Sigmoid colon (tissue), 7 donors: Measurements from ENCODE around the gene EXO1. TPM values are rescaled to one million over a fixed set of nuclear protein-coding genes. Genes with fewer than 3 reads are reported as not detected.
"Not testable (repeated sequence)": the region's sequence is repeated elsewhere in the genome, so short reads cannot be mapped to it uniquely, and the experiment has no call there.

Source experiments
- DNase-seq: peaks from one replicate; pipeline ENCODE4 v3.0.0-alpha.2; 2019
- H3K27ac ChIP-seq, 4 donors: fragments of 200-600 bp; sonication (generic); one replicate each; pipeline ENCODE4 v1.5.1; 2016 to 2019; ENCODE audit warnings: mild to moderate bottlenecking in 1 of 4
- H3K27me3 ChIP-seq, 3 donors: fragments of 200-600 bp; sonication (generic); one replicate each; pipeline ENCODE4 v1.5.1; 2019; ENCODE audit warnings: mild to moderate bottlenecking in 1 of 3
- H3K36me3 ChIP-seq, 4 donors: fragments of 200-600 bp; sonication (generic); one replicate each; pipeline ENCODE4 v1.5.1; 2016 to 2019
- H3K4me1 ChIP-seq, 4 donors: fragments of 200-600 bp; sonication (generic); one replicate each; pipeline ENCODE4 v1.5.1; 2017 to 2019
- H3K4me3 ChIP-seq, 4 donors: fragments of 200-600 bp; sonication (generic); one replicate each; pipeline ENCODE4 v1.5.1; 2017 to 2019; ENCODE audit warnings: mild to moderate bottlenecking in 2 of 4, moderate library complexity in 1 of 4
- H3K9me3 ChIP-seq, 4 donors: fragments of 200-600 bp in 3 of 4; sonication (generic) in 3 of 4; one replicate each; pipeline versions ENCODE4 v1.5.1 to v1.6.1; 2013 to 2019
- CTCF ChIP-seq, 4 experiments: fragments of 450-650 bp in 3 of 4; fragments of 200-600 bp in 1 of 4; IDR thresholded peaks; one replicate each; pipeline ENCODE4 v1.5.1; 2016 to 2019; ENCODE audit warnings: antibody characterized with exemption in 4 of 4, mild to moderate bottlenecking in 3 of 4, moderate library complexity in 2 of 4
- EP300 ChIP-seq, 4 donors: sonication (generic); formaldehyde crosslinking; IDR thresholded peaks; one replicate each; pipeline ENCODE4 v1.6.1; 2017; ENCODE audit warnings: antibody characterized with exemption in 4 of 4
- POLR2A ChIP-seq, 2 donors: fragments of 450-650 bp; IDR thresholded peaks; one replicate each; pipeline ENCODE4 v1.6.1; 2016; ENCODE audit warnings: antibody characterized with exemption in 2 of 2, mild to moderate bottlenecking in 2 of 2, moderate library complexity in 2 of 2
- POLR2AphosphoS5 ChIP-seq, 4 donors: sonication (generic); formaldehyde crosslinking; IDR thresholded peaks; one replicate each; pipeline ENCODE4 v1.6.1; 2017; ENCODE audit warnings: antibody characterized with exemption in 4 of 4
- WGBS, 2 donors: extraction: QIAGEN DNeasy Blood & Tissue Kit; methylation state at CpG; one replicate each; pipeline ENCODE4 v1.1.7; 2013; 5-methylcytosine and 5-hydroxymethylcytosine counted together
- intact Hi-C: fragments of 100-400 bp; cut with DNase I; formaldehyde crosslinking; loops from one replicate; pipeline ENCODE4 v1.15.1; 2023
- polyA plus RNA-seq, 3 donors: library from polyadenylated mRNA; stranded (reverse); fragments of 200-250 nt; gene quantifications; one replicate each; pipeline ENCODE4 v1.2.3, GENCODE V29; 2013
- total RNA-seq, 4 donors: library from RNA; depleted of rRNA; stranded (reverse); fragments of >200 nt; gene quantifications; one replicate each; pipeline ENCODE4 v1.1.0, GENCODE V29; 2016
- donor health status: healthy with polysubstance abuse.
- donor health status: Bipolar disorder and iron deficiency.
- donor health status: healthy.

Gene EXO1
- total and polyA plus RNA-seq, 7 donors: under 0.01 to 3.4 (median 0.71) TPM; not detected in 2

- Histone ChIP-seq H3K4me1 (peaks cover 0 to 12% (median 11%) of the 10 kb centered on the region in 4 donors), H3K27ac (peak overlapping the region; percentile 95 to 99 (median 96)), H3K36me3 (no peaks in the 10 kb centered on the region), H3K4me3 (peak overlapping the region; percentile 72 to 89 (median 78)), H3K27me3 (no peaks in the 10 kb centered on the region), H3K9me3 (no peaks in the 10 kb centered on the region)
- TF ChIP-seq CTCF (IDR thresholded peaks at IDR 0.05) (no peak), POLR2AphosphoS5 (IDR thresholded peaks at IDR 0.05) (no peak), EP300 (IDR thresholded peaks at IDR 0.05) (no peak), POLR2A (IDR thresholded peaks at IDR 0.05) (no peak)
- WGBS, 2 donors: 4 to 11% methylated on average over 6 of the region's 6 CpGs
- no peak for DNase-seq
- intact Hi-C loops: loop anchor here (5.0 kb wide), 2 partner anchors 205 to 235 kb away; partner anchors contain the start of genes CHML and OPN3
Observed at GRCh38 chr1:241847540-241847795, 536 bp upstream of the EXO1 start.

- peak overlapping the region in 3 of 4 donors; percentile 72 to 89 (median 74) for H3K4me3 ChIP-seq
- TF ChIP-seq POLR2A (IDR thresholded peaks at IDR 0.05): no peak
- TF ChIP-seq CTCF (IDR thresholded peaks at IDR 0.05): no peak
- TF ChIP-seq EP300 (IDR thresholded peaks at IDR 0.05): no peak
- no peak for TF ChIP-seq POLR2AphosphoS5 (IDR thresholded peaks at IDR 0.05)
Observed at GRCh38 chr1:241848686-241849344, 811 bp downstream of the EXO1 start.

GRCh38 chr1:241849345-241849695 lies 1.3 kb downstream of the EXO1 start:
- Histone ChIP-seq H3K27me3 (no peaks in the 10 kb centered on the region), H3K4me1 (peaks cover 0 to 12% (median 11%) of the 10 kb centered on the region in 4 donors), H3K27ac (no peak overlapping the region), H3K36me3 (no peaks in the 10 kb centered on the region), H3K4me3 (no peak overlapping the region), H3K9me3 (no peaks in the 10 kb centered on the region)
- WGBS, 2 donors: 69 to 70% methylated on average over 6 of the region's 6 CpGs
- no peak for DNase-seq
- no peak for TF ChIP-seq POLR2A (IDR thresholded peaks at IDR 0.05)
- TF ChIP-seq CTCF (IDR thresholded peaks at IDR 0.05): no peak
- TF ChIP-seq POLR2AphosphoS5 (IDR thresholded peaks at IDR 0.05): no peak
- TF ChIP-seq EP300 (IDR thresholded peaks at IDR 0.05): no peak
- intact Hi-C loops: loop anchor here (5.0 kb wide), 2 partner anchors 207 to 237 kb away; partner anchors contain the start of genes CHML and OPN3

More at GRCh38 chr1:241848686-241849344, 811 bp downstream of the EXO1 start:
- H3K36me3 ChIP-seq: no peaks in the 10 kb centered on the region
- intact Hi-C loops: loop anchor here (5.0 kb wide), 2 partner anchors 207 to 237 kb away; partner anchors contain the start of genes CHML and OPN3
- no peak overlapping the region for H3K27ac ChIP-seq
- H3K4me1 ChIP-seq: peaks cover 0 to 12% (median 11%) of the 10 kb centered on the region in 4 donors
- H3K9me3 ChIP-seq: no peaks in the 10 kb centered on the region
- no peaks in the 10 kb centered on the region for H3K27me3 ChIP-seq
- WGBS, 2 donors: 7 to 11% methylated on average over 13 of the region's 13 CpGs
- no peak for DNase-seq

GRCh38 chr1:241855545-241856140 lies 7.6 kb downstream of the EXO1 start:
- H3K27ac ChIP-seq, H3K36me3 ChIP-seq, intact Hi-C loops, DNase-seq, H3K27me3 ChIP-seq, H3K9me3 ChIP-seq, H3K4me1 ChIP-seq, H3K4me3 ChIP-seq: not testable (repeated sequence)
- WGBS, 2 donors: 97 to 98% methylated on average over 35 to 41 of the region's 41 CpGs

- intact Hi-C loops: no loop called here
- Histone ChIP-seq H3K36me3 (no peaks in the 10 kb centered on the region), H3K27me3 (no peaks in the 10 kb centered on the region), H3K27ac (no peak overlapping the region), H3K4me1 (no peaks in the 10 kb centered on the region), H3K9me3 (no peaks in the 10 kb centered on the region), H3K4me3 (no peak overlapping the region)
- TF ChIP-seq POLR2A (IDR thresholded peaks at IDR 0.05): no peak
- whole genome bisulfite sequencing, 2 donors: 80 to 83% methylated on average over 6 of the region's 6 CpGs
- DNase-seq: no peak
Observed at GRCh38 chr1:241857131-241857530, 9.1 kb downstream of the EXO1 start.
